ENCODE measurements around the gene KDM1A. TPM values are rescaled to one million over a fixed set of nuclear protein-coding genes. Genes with fewer than 3 reads are reported as not detected.

The KDM1A gene
- total and polyA plus RNA-seq, 9 of the 15 experiments (the other 6 are each of a cell fraction or from before 2014, with no cell fraction given): 59.2 to 181 (median 168) TPM

DNA sequence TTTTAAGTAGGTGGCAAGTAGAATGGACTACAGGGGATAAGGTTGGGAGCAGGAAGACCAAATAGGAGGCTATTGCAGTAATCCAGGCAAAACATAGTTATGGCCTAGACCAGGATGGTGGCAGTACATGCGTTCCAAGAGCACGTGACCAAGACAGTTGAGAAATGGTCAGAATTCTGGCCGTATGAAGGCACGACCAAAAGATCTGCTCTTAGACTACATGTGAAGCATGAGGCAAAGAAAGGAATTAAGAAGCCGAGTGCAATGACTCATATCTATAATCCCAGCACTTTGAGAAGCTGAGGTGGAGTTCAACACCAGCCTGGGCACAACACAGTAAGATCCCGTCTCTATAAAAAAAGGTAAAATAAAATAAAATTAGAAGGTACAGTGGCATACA, 78.0 kb downstream of the KDM1A start:
- Histone ChIP-seq H3K4me3 (no peak overlapping the region), H4K20me1 (replicated peaks; ENCODE audit: control insufficient read depth, insufficient read depth, low read length) (peaks cover 5% of the 10 kb centered on the region; the same call in 1 of the 2 replicates), H3K9ac (ENCODE audit: insufficient read depth in 1 of 2, low read depth in 2 of 2, low read length in 2 of 2) (no peak overlapping the region), H3K27ac (ENCODE audit: extremely low read depth, low read depth, low read length) (no peak overlapping the region), H3K36me3 (ENCODE audit: control insufficient read depth, insufficient read depth, low read length) (peaks cover 22% of the 10 kb centered on the region; the same call in 2 of the 3 replicates), H3K27me3 (ENCODE audit: control insufficient read depth in 2 of 2, insufficient read depth in 2 of 2, low read length in 2 of 2) (no peaks in the 10 kb centered on the region), H3K79me2 (ENCODE audit: control insufficient read depth, insufficient read depth, low read length) (no peaks in the 10 kb centered on the region; the same call in 2 of the 3 replicates), H3K4me2 (ENCODE audit: insufficient read depth, low read length) (no peak overlapping the region), H3K4me1 (replicated peaks in 1 of 2; ENCODE audit: control insufficient read depth in 2 of 2, insufficient read depth in 2 of 2, low read length in 2 of 2) (peaks cover 0 to 12% of the 10 kb centered on the region in 2 experiments; a peak in 2 of 5 replicates), H3K9me3 (replicated peaks; ENCODE audit: control insufficient read depth, insufficient read depth, low read depth, low read length) (no peaks in the 10 kb centered on the region), H2AFZ (ENCODE audit: low read depth, low read length) (no peak overlapping the region), H3K9me1 (ENCODE audit: control insufficient read depth, insufficient read depth, low read length) (no peaks in the 10 kb centered on the region)
- WGBS (ENCODE audit: insufficient coverage, low coverage, missing lambda C conversion rate): 74% methylated on average over 6 of the region's 6 CpGs
- CTCF ChIA-PET (ENCODE audit: low intra/inter-chr PET ratio): interaction anchor here (1.0 to 7.0 kb wide), 4 partner anchors 11 to 121 kb away, joined by 3 to 141 read pairs (median 12); no protein-coding TSS in a partner anchor
- ATAC-seq (no peak), DNase-seq (ENCODE audit: extremely low read depth in 1 of 4, low spot score in 3 of 4) (no peak), FAIRE-seq (no peak)
- TF ChIP-seq POLR3G (IDR thresholded peaks at IDR 0.05; ENCODE audit: extremely low read depth, insufficient read length, insufficient replicate concordance): no peak
- TF ChIP-seq PRMT5 (CRISPR knock-in tag; IDR thresholded peaks at IDR 0.05): no peak
- TF ChIP-seq ZNF592 (IDR thresholded peaks at IDR 0.05): no peak
- TF ChIP-seq RBM14 (IDR thresholded peaks at IDR 0.05; ENCODE audit: borderline replicate concordance, insufficient read depth, low read depth, low read length): no peak
- POLR2A ChIA-PET: interaction anchor here (0.7 kb wide), 1 partner anchor 19 kb away, joined by 3 read pairs; no protein-coding TSS in a partner anchor
- in situ Hi-C loops (cut with MboI): loop anchor here (5.0 to 10.0 kb wide), 2 partner anchors 90 to 123 kb away; partner anchors contain the start of gene LACTBL1
- no TSS peak for BruUV-seq (replicated peaks)
- intact Hi-C loops (cut with micrococcal nuclease): loop anchor here (5.0 to 10.0 kb wide), 3 partner anchors 45 to 440 kb away; no protein-coding TSS in a partner anchor

All from K562 (cell line).